Measurements from ENCODE around the gene SHISA6. TPM values are rescaled to one million over a fixed set of nuclear protein-coding genes. Genes with fewer than 3 reads are reported as not detected.

SHISA6 gene
- total RNA-seq, 1 experiment from 2014 or later, result not detected

- Histone ChIP-seq H3K9me3 (ENCODE audit: control insufficient read depth, insufficient read depth, low read depth, low read length) (no peaks in the 10 kb centered on the region), H3K27ac (ENCODE audit: low read length) (no peak overlapping the region), H3K36me3 (ENCODE audit: control insufficient read depth, insufficient read depth, low read length) (no peaks in the 10 kb centered on the region), H3K27me3 (ENCODE audit: control insufficient read depth, insufficient read depth, low read length) (no peaks in the 10 kb centered on the region), H3K4me1 (ENCODE audit: control insufficient read depth, insufficient read depth, low read length) (no peaks in the 10 kb centered on the region), H3K4me3 (ENCODE audit: low read depth in 2 of 2, low read length in 2 of 2) (no peak overlapping the region)
- in situ Hi-C loops (cut with HindIII; ENCODE audit: low pct_unique_long_range_greater_than_20kb, low sequenced_read_pairs), result no loop called here
- BruUV-seq (replicated peaks), result no TSS peak
- DNase-seq (ENCODE audit: low read depth, low spot score), result no peak
- ChIA-PET POLR2A (no interaction called here), CTCF (no interaction called here)
- intact Hi-C loops (cut with micrococcal nuclease; ENCODE audit: unreplicated experiment), result no loop called here
- ATAC-seq, result no peak
- no peak for TF ChIP-seq SIN3A (IDR thresholded peaks at IDR 0.05; ENCODE audit: borderline replicate concordance, insufficient read depth, low read depth, low read length)
- TF ChIP-seq TCF7L2 (IDR thresholded peaks at IDR 0.05; ENCODE audit: low read depth, low read length), result no peak
- TF ChIP-seq REST (IDR thresholded peaks at IDR 0.05; ENCODE audit: insufficient read depth in 1 of 2, low read depth in 2 of 2, low read length in 1 of 2), result no peak
- TF ChIP-seq POLR2AphosphoS5 (IDR thresholded peaks at IDR 0.05; ENCODE audit: low read depth, low read length), result no peak
- TF ChIP-seq CTCF (IDR thresholded peaks at IDR 0.05), result no peak
Observed at GRCh38 chr17:11296994-11297393, 56.0 kb downstream of the SHISA6 start.

- ATAC-seq (no peak), DNase-seq (ENCODE audit: low read depth, low spot score) (no peak)
- H3K36me3 ChIP-seq (ENCODE audit: control insufficient read depth, insufficient read depth, low read length), result no peaks in the 10 kb centered on the region
- in situ Hi-C loops (cut with HindIII; ENCODE audit: low pct_unique_long_range_greater_than_20kb, low sequenced_read_pairs) (no loop called here), intact Hi-C loops (cut with micrococcal nuclease; ENCODE audit: unreplicated experiment) (no loop called here)
- ChIA-PET CTCF (no interaction called here), POLR2A (no interaction called here)
- BruUV-seq (replicated peaks), result no TSS peak
- TF ChIP-seq TCF7L2 (IDR thresholded peaks at IDR 0.05; ENCODE audit: low read depth, low read length), result no peak
- TF ChIP-seq CTCF (IDR thresholded peaks at IDR 0.05), result no peak
- TF ChIP-seq SIN3A (IDR thresholded peaks at IDR 0.05; ENCODE audit: borderline replicate concordance, insufficient read depth, low read depth, low read length), result no peak
- TF ChIP-seq POLR2AphosphoS5 (IDR thresholded peaks at IDR 0.05; ENCODE audit: low read depth, low read length), result no peak
- no peak for TF ChIP-seq REST (IDR thresholded peaks at IDR 0.05; ENCODE audit: insufficient read depth in 1 of 2, low read depth in 2 of 2, low read length in 1 of 2)
- no peaks in the 10 kb centered on the region for H3K27me3 ChIP-seq (ENCODE audit: control insufficient read depth, insufficient read depth, low read length)
- H3K9me3 ChIP-seq (ENCODE audit: control insufficient read depth, insufficient read depth, low read depth, low read length), result no peaks in the 10 kb centered on the region
- H3K27ac ChIP-seq (ENCODE audit: low read length), result no peak overlapping the region
- H3K4me3 ChIP-seq (ENCODE audit: low read depth in 2 of 2, low read length in 2 of 2), result no peak overlapping the region
- H3K4me1 ChIP-seq (ENCODE audit: control insufficient read depth, insufficient read depth, low read length), result no peaks in the 10 kb centered on the region
Observed at GRCh38 chr17:11298401-11298800, 57.4 kb downstream of the SHISA6 start.

All from Panc1 (cell line).